ENCODE measurements around the gene AVL9.

GRCh38 chr7:32591938-32592337 is 96.6 kb downstream of the AVL9 start:
- TF ChIP-seq POLR2A (IDR thresholded peaks at IDR 0.05) (no peak), CTCF (IDR thresholded peaks at IDR 0.05) (no peak)

Data from lower leg skin (tissue), 3 donors.